Testis (tissue), 3 donors: ENCODE measurements around the gene CNNM2. TPM values are rescaled to one million over a fixed set of nuclear protein-coding genes. Genes with fewer than 3 reads are reported as not detected.

Experiments used
- DNase-seq: peaks from one replicate; pipeline ENCODE4 v3.0.0-alpha.2; 2019
- H3K27ac ChIP-seq, 2 donors: fragments of 200-600 bp; sonication (generic); one replicate each; pipeline ENCODE4 v1.5.1; 2019
- H3K27me3 ChIP-seq: fragments of 200-600 bp; sonication (generic); one replicate; pipeline ENCODE4 v1.5.1; 2019
- H3K36me3 ChIP-seq: fragments of 200-600 bp; sonication (generic); one replicate; pipeline ENCODE4 v1.5.1; 2017; ENCODE audit warnings: low read depth; ENCODE audit errors: missing control alignments
- H3K4me1 ChIP-seq: fragments of 200-600 bp; sonication (generic); one replicate; pipeline ENCODE4 v1.5.1; 2019
- H3K4me3 ChIP-seq, 2 donors: fragments of 200-600 bp; sonication (generic); one replicate each; pipeline ENCODE4 v1.5.1; 2017 to 2019
- H3K9me3 ChIP-seq: fragments of 200-600 bp; sonication (generic); one replicate; pipeline ENCODE4 v1.5.1; 2017
- POLR2A ChIP-seq: fragments of 450-650 bp; IDR thresholded peaks from one replicate; pipeline ENCODE4 v1.6.1; 2017; ENCODE audit warnings: antibody characterized with exemption, mild to moderate bottlenecking, moderate library complexity
- WGBS, 2 donors: methylation state at CpG; one replicate each; pipeline ENCODE4 v1.1.5; 2018; 5-methylcytosine and 5-hydroxymethylcytosine counted together
- intact Hi-C: fragments of 100-400 bp; cut with DNase I; formaldehyde crosslinking; loops from one replicate; pipeline ENCODE4 v1.15.1; 2023; ENCODE audit warnings: low total_unique reads
- polyA plus RNA-seq: library from polyadenylated mRNA; stranded (reverse); fragments of 350-450 nt; fragmentation: Illumina TruSeq; extraction: RNeasy Lipid Tissue Mini Kit (QIAGEN cat#74804); gene quantifications from one replicate; pipeline ENCODE4 v1.2.3, GENCODE V29; 2014; ENCODE audit warnings: low read depth, low replicate concordance; ENCODE audit not compliant: insufficient read depth
- total RNA-seq, 2 donors: library from RNA; depleted of rRNA; stranded (reverse); fragments of >200 nt; gene quantifications; one replicate each; pipeline ENCODE4 v1.2.3, GENCODE V29; 2016
- TF ChIP-seq, protein P1 (sequence below), 3 experiments: fragments of 450-650 bp in 2 of 3; fragments of 200-600 bp in 1 of 3; sonication (generic) in 1 of 3; IDR thresholded peaks; one replicate each; pipeline ENCODE4 v1.5.1; 2016 to 2019; ENCODE audit warnings: antibody characterized with exemption in 3 of 3, mild to moderate bottlenecking in 2 of 3, moderate library complexity in 1 of 3

CNNM2 gene
- total and polyA plus RNA-seq, 3 donors from 2014 or later = 9.8 to 30.5 (median 24.2) TPM

DNA sequence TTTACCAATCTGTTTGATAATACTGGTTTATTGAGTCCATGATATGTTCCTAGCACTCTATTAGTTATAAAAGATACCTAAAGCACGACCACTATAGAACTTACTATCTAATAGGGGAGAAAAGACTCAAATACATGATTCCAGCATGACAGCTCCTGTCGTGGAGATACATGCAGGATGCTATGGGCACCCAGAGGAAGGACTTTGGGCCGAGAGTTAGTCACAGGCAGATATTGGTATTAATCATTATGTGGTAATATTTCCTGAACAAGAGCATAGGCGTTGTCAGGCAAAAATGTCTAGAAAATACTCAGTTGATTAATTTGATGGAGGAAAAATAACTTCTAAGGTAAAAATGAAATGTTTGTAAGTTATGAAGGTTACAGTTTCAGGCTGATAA is 31.8 kb downstream of the CNNM2 start:
- H3K9me3 ChIP-seq = no peaks in the 10 kb centered on the region
- TF ChIP-seq, protein P1, sequence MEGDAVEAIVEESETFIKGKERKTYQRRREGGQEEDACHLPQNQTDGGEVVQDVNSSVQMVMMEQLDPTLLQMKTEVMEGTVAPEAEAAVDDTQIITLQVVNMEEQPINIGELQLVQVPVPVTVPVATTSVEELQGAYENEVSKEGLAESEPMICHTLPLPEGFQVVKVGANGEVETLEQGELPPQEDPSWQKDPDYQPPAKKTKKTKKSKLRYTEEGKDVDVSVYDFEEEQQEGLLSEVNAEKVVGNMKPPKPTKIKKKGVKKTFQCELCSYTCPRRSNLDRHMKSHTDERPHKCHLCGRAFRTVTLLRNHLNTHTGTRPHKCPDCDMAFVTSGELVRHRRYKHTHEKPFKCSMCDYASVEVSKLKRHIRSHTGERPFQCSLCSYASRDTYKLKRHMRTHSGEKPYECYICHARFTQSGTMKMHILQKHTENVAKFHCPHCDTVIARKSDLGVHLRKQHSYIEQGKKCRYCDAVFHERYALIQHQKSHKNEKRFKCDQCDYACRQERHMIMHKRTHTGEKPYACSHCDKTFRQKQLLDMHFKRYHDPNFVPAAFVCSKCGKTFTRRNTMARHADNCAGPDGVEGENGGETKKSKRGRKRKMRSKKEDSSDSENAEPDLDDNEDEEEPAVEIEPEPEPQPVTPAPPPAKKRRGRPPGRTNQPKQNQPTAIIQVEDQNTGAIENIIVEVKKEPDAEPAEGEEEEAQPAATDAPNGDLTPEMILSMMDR (IDR thresholded peaks at IDR 0.05) = no peak
- TF ChIP-seq POLR2A = no peak
- intact Hi-C loops = no loop called here
- no peaks in the 10 kb centered on the region for H3K4me1 ChIP-seq
- no peaks in the 10 kb centered on the region for H3K27me3 ChIP-seq
- no peak overlapping the region for H3K4me3 ChIP-seq
- H3K27ac ChIP-seq = no peak overlapping the region
- DNase-seq = no peak
- H3K36me3 ChIP-seq = no peaks in the 10 kb centered on the region
- WGBS, 2 donors = 91 to 92% methylated on average over 4 of the region's 4 CpGs

DNA sequence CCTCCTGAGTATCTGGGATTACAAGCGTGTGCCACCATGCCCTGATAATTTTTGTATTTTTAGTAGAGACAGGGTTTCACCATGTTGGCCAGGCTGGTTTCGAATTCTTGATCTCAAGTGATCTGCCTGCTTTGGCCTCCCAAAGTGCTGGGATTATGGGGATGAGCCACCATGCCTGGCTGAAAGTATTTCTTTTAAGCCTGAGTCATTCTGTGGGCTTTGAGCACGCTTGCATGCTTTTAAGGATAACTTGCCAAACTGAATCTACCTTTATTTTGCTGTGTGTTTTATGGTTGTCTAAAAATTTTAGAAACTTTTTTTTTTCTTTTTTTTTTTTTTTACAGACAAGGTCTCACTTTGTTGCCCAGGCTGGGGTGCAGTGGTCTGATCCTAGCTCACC is 33.2 kb downstream of the CNNM2 start:
- 84 to 90% methylated on average over 3 of the region's 3 CpGs for WGBS, 2 donors
- no peaks in the 10 kb centered on the region for H3K27me3 ChIP-seq
- TF ChIP-seq POLR2A = no peak
- TF ChIP-seq, protein P1 (IDR thresholded peaks at IDR 0.05) = no peak
- intact Hi-C loops = no loop called here
- no peak overlapping the region for H3K4me3 ChIP-seq
- H3K9me3 ChIP-seq = no peaks in the 10 kb centered on the region
- no peak for DNase-seq
- H3K36me3 ChIP-seq = no peaks in the 10 kb centered on the region
- H3K4me1 ChIP-seq = no peaks in the 10 kb centered on the region
- no peak overlapping the region for H3K27ac ChIP-seq

DNA sequence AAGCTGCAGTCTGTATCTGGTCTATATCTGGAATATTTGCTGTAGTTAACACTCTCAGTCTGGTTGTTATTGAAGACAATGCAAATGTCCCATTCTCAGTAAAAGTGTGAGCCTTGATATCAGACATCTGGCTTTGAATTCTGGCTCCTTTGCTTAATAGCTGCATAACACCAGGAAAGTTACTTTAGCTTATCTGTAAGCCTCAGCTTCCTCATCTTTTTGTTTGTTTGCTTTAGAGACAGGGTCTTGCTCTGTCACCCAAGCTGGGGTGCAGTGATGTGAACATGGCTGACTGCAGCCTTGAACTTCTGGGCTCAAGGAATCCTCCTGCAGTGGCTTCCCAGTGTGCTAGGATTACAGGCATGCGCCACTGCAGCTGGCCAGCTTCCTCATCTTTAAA is 41.3 kb downstream of the CNNM2 start:
- WGBS, 2 donors = 91 to 100% methylated on average over 1 of the region's 1 CpG
- Histone ChIP-seq H3K4me3 (no peak overlapping the region), H3K9me3 (no peaks in the 10 kb centered on the region), H3K27me3 (no peaks in the 10 kb centered on the region), H3K36me3 (no peaks in the 10 kb centered on the region), H3K4me1 (no peaks in the 10 kb centered on the region), H3K27ac (no peak overlapping the region)
- DNase-seq = no peak
- intact Hi-C loops = no loop called here
- TF ChIP-seq, protein P1 (IDR thresholded peaks at IDR 0.05) = no peak
- TF ChIP-seq POLR2A = no peak

DNA sequence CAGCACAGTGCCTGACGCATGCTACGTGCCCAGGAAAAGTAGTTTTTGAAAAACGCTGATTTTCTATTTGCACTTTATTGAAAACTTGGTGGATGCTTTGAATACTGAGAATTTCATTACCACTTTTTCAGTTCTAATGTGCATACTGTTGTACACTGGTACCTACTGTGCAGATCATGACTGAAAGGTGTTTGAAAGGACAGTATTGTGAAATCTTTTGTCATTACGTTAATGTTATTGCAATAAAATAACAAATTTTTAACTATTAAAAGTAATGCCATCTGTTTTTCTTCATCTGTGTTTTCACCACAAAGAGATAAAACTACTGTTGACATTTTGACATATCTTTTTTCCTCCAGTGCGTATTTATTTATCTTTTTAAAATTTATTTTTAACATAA is 42.1 kb downstream of the CNNM2 start:
- no peaks in the 10 kb centered on the region for H3K36me3 ChIP-seq
- 86 to 90% methylated on average over 5 of the region's 5 CpGs for WGBS, 2 donors
- no peaks in the 10 kb centered on the region for H3K9me3 ChIP-seq
- no peaks in the 10 kb centered on the region for H3K27me3 ChIP-seq
- no peak for TF ChIP-seq POLR2A
- TF ChIP-seq, protein P1 (IDR thresholded peaks at IDR 0.05) = no peak
- intact Hi-C loops = no loop called here
- DNase-seq = no peak
- no peak overlapping the region for H3K27ac ChIP-seq
- H3K4me1 ChIP-seq = no peaks in the 10 kb centered on the region
- no peak overlapping the region for H3K4me3 ChIP-seq

DNA sequence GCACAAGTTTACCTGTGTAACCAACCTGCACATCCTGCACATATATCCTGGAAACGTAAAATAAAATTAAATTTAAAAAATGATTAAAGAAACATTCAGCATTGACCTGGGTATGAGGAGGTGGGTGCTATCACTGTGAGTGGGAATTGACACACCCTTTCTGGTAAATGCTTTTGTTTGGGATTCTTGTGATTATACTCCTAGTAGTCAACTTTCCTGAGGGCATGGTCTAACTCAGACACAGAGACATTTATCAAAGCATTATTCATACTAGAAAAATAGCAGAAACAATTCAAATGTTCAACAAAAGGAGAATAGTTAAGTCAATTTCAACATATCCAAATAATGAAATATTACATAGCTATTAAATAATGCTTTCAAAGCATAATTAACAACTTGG is 44.2 kb downstream of the CNNM2 start:
- intact Hi-C loops = no loop called here
- DNase-seq = no peak
- WGBS, 2 donors = 85 to 90% methylated on average over 1 of the region's 1 CpG
- Histone ChIP-seq H3K4me1 (no peaks in the 10 kb centered on the region), H3K27ac (no peak overlapping the region), H3K4me3 (no peak overlapping the region), H3K36me3 (no peaks in the 10 kb centered on the region), H3K9me3 (no peaks in the 10 kb centered on the region), H3K27me3 (no peaks in the 10 kb centered on the region)
- TF ChIP-seq, protein P1 (IDR thresholded peaks at IDR 0.05) = no peak
